Measurements from ENCODE around the gene DPH3.

DPH3 gene

DNA sequence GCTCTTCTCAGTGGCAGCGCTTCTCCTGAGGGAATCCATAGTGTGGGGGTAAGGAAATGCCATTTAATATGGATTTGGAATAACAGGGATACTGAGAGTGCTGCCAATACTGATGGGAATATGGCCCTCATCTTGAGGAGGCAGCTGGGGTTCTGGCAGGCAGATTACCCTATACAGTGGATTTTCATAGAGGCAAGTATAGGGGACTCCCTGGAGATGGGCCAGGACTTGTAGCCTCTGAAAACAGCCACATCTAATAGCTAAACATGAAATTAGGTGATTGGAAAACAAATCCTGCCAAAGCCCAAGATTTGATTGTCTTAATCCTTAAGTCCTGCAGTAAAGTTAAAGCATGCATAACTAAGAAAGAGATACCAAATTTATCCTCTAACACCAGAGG is 30.9 kb downstream of the DPH3 start:
- no peak for DNase-seq (ENCODE audit: low read depth in 3 of 3)

DNA sequence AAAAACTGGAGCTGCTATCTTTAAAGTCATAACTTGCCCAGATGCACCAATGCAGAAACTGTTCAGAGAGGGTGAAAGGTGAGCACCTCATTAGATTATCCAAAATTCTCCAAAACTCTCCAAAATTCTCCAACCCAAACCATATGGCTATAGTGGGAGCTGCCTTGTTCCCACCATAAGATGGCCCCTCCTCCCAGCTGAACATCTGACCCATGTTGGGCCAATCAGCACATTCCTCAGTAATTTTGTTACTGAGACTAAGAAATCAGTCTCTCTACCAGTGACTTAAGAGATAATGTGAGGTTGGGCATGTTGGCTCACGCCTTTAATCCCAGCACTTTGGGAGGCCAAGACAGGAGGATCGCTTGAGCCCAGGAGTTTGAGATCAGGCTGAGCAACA is 32.8 kb downstream of the DPH3 start:
- no peak for DNase-seq (ENCODE audit: low read depth in 3 of 3)

DNA sequence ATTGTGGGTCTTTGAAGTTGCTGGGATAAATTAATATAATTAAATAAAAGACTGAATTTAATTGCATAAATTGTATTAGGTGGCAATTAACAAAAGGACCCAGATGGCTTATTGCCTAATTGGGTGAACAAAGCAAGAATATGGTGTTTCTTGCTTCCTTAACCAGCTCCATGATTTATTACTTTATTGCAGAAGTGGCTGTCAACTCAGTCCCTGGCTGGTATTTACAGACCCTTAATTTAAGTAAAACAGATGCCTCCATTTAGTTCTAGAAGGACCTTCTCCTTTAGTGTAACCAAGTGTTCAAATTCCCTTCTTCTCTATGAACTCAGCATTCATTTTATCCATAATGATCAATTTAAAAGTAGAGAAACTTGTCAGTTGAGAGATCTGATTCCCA is 35.1 kb downstream of the DPH3 start:
- DNase-seq (ENCODE audit: low read depth in 3 of 3): no peak

DNA sequence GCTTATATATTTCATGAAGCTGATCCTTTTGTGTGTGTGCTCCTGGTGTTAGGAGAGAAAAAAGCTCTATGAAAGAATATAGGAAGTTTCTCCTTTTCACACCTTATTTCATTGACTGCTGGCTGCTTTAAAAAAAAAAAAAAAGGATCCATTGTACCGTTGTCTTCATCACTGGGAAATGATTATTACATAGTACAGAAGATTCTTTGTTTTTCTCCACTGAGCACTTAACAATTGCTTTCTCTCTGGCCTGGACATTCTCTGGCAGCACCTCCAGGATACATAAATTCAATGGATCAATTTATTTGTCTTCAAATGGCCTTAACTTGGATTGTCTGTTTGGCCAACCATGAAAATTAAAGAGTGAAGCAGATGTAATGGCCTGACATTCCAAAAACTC is 37.2 kb downstream of the DPH3 start:
- DNase-seq (ENCODE audit: low read depth in 3 of 3): no peak

DNA sequence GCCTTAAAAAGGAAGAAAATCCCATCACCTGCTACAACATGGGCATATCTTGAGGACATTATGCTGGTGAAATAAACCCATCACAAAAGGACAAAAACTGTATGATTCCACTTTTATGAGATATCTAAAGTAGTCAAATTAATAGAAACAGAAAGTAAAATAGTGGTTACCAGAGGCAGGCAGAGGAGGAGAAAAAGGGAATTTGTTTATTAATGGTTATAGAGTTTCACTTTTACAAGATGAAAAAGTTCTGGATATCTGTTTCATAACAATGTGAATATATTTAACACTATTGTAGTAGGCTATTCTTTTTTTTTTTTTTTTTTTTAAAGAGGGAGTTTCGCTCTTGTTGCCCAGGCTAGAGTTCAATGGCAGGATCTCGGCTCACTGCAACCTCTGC is 40.4 kb downstream of the DPH3 start:
- no peak for DNase-seq (ENCODE audit: low read depth in 3 of 3)

DNA sequence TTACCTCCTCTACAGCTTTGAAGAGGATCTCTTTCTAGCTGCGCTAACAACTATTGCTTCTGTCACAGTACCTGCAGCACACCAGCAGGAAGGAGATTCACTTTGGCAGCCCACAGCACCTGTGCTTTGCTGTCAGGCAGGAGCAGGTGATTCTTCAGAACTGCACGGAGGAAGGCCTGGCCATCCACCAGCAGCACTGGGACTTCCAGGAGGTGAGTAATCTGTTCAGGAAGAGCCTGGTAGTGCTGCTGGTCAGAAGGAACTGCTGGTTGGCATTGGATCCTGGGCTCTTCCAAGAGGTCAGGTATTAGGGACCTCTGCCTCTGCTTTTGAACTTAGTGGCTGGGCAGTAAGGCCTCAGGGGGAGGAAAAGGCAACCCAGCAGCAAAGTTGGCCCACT is 42.2 kb downstream of the DPH3 start:
- DNase-seq (ENCODE audit: low read depth in 3 of 3): no peak

DNA sequence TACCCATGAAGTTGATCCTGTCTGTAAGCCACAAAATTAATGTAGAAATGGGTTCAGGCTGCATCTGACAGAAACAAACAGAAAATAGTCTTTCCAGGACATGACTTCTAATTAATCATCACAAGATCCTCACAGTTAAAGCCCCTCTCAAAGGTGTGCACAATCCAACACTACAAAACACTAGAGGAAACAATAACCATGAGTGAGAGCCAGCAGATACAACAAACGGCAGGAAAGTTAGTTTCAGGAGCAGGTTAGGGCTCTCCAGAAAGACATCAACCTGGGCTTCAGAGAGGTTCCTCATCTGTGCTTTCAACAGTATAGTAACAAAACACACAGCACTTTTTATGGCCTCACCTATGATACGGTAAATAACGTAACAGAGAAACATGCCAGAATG is 42.8 kb downstream of the DPH3 start:
- DNase-seq (ENCODE audit: low read depth in 3 of 3): no peak

DNA sequence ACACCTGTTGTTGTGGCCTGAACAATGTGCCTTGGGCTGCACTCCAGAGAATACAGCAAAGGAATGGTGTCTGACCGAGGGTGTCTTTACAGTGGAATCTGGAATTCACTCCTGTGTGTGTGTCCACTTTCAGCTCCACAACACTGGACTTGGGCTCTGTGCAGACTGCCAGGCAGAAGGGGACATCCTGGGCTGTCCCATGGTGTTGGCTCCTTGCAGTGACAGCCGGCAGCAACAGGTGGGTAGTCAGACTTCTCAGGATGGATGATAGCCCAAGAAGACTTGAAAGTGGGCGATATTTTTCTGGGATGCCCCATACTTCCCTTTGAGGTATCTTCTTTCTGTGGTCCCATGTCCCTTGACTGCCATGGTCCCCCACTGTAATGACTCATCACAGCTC is 45.0 kb downstream of the DPH3 start:
- DNase-seq (ENCODE audit: low read depth in 3 of 3): no peak

DNA sequence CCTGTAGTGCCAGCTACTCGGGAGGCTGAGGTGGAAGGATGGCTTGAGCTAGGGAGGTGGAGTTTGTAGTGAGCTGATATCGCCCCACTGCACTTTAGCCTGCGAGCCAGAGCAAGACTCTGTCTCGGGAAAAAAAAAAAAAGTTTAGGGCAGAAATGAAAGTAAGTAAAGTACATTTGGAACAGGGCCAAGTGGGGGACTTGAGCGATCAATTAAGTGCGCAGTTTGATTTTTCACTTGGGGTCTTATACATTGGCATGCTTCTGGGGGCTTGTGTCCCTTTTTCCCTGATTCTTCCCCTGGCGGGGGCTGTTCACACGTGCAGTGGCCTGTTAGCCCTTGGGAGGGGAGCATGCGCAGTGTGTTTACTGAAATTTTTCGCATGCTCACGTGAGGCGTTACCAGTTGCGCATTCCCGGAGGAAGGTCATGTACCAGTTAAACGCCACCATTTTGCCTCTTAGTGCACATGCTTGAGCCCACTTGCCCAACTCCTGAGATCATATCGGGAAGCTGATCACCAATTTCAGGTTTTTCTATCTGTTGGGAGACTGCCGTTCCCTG is 48.3 kb downstream of the DPH3 start:
- DNase-seq (ENCODE audit: low read depth in 3 of 3): no peak

DNA sequence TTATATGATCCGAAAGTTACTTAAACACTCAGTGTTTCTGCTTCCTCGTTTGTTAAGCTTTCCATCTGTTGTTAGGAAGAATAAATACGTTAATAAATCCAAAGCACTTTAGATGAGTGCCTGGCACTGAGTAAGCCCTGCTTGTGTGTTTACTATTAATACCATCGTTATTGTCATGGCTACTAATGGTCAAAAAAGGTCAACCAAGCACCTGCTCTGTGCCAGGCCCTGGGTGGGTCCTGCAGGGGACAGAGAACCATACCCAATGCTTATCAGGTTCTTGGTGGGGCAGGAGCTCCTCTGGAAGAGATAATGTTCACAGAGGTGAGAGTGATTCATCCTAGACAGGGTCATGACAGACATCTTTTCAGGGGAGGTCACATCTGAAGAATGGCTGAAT is 50.4 kb downstream of the DPH3 start:
- no peak for DNase-seq (ENCODE audit: low read depth in 3 of 3)

DNA sequence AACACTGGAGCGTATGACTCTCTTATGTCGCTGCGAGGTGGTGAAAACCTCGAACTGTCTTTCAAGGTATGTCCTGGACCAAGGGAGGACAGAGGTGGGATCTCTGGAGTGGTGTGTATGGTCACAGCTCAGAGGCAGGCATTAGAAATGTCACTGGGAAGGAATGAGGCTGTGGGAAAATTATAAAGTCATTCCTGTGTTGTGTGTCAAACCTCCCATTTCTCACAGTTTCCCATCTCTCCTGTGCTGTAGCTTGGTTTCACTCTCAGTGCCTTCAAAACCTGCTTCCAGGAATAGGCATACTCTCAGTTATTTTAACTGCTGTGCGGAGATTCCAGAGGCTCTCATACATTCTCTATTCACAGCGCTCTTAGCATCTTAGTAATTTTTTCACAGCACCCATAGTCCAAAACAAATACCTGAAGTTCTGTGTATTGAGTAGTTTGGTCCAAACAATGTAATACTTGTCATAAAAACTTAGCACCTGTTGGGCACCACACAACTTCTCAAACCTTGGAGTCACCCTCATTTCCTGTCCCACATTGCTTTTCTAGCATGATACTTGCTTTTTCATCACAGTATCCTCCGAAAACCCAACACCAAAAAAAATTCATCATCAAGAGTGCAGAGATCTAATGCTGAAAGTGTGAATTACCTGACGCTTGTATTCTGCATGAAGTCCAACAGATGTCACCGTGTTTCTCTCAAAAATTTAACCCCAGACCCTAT is 53.4 kb downstream of the DPH3 start:
- no peak for DNase-seq (ENCODE audit: low read depth in 3 of 3)
